Endometrial microvascular endothelial cells (primary cell): ENCODE results near the gene MRFAP1L1. TPM values are rescaled to one million over a fixed set of nuclear protein-coding genes. Genes with fewer than 3 reads are reported as not detected.
"Not testable (repeated sequence)": the region's sequence is repeated elsewhere in the genome, so short reads cannot be mapped to it uniquely, and the experiment has no call there.

ENCODE experiments used
- in situ Hi-C: cut with HindIII; loops from 2 replicates; pipeline ENCODE4 v1.10.0; 2017; ENCODE audit warnings: low sequenced_read_pairs, low pct_unique_long_range_greater_than_20kb; ENCODE audit errors: inconsistent ontology term
- total RNA-seq: library from RNA; depleted of rRNA; stranded (reverse); fragments of >200 nt; gene quantifications from one replicate; pipeline ENCODE4 v1.2.3, GENCODE V29; 2015; ENCODE audit errors: inconsistent ontology term

Gene MRFAP1L1
- total RNA-seq, 1 donor from 2014 or later = 48.1 TPM

DNA sequence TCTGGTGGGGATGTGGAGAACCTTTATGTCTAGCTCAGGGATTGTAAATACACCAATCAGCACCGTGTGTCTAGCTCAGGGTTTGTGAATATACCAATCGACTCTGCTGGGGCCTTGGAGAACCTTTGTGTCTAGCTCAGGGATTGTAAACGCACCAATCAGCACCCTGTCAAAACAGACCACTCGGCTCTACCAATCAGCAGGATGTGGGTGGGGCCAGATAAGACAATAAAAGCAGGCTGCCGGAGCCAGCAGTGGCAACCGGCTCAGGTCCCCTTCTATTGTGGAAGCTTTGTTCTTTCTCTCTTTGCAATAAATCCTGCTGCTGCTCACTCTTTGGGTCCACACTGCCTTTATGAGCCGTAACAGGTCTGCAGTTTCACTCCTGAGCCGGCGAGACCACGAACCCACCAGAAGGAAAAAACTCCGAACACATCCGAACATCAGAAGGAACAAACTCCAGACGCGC lies 36.4 kb downstream of the MRFAP1L1 start:
- in situ Hi-C loops = not testable (repeated sequence)

DNA sequence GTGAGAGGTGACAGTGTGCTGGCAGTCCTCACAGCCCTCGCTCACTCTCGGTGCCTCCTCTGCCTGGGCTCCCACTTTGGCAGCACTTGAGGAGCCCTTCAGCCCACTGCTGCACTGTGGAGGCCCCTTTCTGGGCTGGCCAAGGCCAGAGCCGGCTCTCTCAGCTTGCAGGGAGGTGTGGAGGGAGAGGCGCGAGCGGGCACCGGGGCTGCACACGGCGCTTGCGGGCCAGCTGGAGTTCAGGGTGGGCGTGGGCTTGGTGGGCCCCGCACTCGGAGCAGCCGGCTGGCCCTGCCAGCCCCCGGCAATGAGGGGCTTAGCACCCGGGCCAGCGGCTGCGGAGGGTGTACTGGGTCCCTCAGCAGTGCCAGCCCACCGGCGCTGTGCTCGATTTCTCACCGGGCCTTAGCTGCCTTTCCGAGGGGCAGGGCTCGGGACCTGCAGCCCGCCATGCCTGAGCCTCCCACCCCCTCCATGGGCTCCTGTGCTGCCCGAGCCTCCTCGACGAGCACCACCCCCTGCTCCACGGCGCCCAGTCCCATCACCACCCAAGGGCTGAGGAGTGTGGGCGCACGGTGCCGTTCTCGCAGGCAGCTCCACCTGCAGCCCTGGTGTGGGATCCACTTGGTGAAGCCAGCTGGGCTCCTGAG lies 37.0 kb downstream of the MRFAP1L1 start:
- in situ Hi-C loops = not testable (repeated sequence)

DNA sequence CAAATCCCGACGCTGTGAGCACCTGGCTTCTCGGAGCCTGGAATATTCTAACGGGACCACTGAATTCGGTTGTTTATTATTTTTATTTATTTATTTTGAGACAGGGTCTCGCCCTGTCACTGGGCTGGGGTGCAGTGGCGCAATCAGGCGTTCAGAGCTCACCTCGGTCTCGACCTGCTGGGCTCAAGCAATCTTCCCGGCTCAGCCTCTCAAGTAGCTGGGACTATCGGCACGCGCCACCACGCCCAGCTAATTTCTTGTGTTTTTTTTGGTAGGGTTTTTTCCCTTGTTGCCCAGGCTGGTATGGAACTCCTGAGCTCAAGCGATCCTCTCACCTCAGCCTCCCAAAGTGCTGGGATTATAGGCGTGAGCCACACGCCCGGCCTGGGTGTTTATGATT lies 37.5 kb downstream of the MRFAP1L1 start:
- in situ Hi-C loops = no loop called here

DNA sequence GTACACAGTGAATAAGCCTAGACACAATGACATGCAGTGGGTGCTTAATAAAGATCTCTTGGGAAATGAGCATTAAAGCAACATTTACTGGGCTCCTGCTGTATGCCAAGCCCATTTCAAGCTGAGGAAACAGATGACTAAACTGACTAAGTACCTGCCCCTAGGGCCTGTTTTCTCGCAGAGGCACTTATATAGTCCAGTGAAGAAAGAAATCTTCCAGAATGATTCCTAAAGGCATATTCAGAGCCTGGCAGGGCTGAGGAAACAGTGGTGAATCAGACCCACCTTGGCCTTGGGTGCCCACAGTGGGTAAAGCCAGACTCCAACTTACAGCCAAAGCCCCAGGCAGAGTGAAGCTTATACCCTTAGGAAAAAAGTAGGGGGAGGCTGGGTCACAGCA lies 38.0 kb downstream of the MRFAP1L1 start:
- in situ Hi-C loops = no loop called here

DNA sequence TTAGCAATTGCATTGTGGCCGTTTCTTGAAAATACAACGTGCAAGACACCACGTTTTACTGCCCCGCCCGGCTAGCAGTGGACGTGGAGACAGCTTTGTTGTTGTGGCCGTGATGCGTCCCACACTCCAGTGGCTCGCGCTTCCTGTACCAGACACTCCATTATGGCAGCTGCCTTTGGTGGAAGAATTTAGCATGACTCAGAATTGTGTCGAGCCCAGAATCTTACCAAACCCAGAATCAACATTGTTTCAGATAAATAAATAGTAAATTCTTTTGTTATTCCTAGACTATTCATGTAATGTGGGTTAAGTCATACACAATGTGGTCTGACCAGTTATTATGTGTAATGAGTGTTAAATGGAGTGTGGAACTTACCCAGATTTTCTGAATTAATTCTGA lies 41.3 kb downstream of the MRFAP1L1 start:
- in situ Hi-C loops = no loop called here

DNA sequence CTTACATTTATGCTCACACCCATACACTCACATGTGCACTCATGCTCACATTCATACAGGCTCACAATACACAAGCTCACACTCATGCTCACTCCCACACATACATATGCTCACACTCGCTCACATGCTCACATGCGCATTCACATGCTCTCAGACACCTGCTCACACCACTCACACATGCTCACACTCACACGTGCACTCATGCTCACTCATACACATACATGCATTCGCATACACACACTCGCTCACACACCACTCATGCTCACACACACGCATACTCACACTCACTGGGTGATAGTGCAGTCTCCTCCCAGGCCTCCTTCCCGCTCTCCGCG lies 44.4 kb downstream of the MRFAP1L1 start:
- in situ Hi-C loops = no loop called here

DNA sequence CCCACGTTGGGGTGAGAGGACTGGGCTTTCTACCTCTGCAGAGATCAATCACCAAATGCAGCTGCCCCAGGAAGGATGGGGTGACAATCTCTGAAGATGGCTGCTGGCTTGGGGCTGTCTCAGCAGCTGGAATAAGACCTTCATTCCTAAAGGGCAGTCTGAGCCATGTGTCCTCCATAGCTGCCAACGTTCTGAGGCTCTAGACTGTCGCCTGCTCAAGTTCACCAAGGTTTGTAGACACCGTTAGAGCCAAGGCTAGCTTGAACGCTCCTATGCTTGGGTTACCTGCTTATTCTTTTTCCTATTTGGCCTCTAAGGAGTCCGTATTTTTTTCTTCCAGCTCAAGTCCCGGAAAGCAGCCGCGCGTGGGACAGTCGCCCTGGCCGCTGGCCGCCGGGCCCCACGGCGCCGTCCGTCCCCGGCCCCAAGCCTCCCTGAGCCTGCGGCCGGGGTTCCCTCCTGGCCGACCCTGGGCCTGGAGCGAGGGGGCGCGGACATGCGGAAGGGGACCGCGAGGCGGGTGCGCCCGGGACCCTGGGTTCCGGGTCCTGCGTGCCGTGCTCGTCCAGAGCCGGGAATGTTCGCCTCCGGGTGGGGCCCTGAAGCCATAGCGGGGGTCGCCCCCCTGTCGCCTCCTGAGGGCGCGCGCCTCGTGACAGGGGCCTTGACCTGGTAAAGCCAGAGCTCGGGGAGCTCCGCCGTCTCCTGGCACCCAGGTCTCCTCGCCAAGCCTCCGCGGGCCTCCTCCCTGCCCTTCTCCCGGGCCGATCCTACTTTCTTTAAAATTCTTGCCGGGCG lies 45.9 kb downstream of the MRFAP1L1 start:
- in situ Hi-C loops = no loop called here

DNA sequence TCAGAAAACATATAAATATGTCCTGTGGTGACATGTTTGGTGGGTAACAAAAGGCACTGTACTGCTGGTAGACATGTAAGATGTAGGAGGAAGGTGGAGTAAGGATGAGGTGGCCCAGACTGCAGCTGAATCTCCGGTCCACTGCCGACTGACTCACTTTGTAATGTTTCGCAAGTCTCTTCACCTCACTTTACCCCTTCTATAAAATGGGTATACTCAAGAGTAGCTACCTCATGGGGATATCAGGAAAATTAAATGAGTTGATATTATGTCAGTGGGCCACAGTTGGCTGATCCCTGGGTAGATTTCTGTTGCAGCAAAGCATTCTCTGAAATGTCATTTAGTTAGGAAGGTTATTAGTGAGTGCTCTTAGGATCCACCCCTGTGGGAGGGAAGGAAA lies 47.1 kb downstream of the MRFAP1L1 start:
- in situ Hi-C loops = no loop called here

DNA sequence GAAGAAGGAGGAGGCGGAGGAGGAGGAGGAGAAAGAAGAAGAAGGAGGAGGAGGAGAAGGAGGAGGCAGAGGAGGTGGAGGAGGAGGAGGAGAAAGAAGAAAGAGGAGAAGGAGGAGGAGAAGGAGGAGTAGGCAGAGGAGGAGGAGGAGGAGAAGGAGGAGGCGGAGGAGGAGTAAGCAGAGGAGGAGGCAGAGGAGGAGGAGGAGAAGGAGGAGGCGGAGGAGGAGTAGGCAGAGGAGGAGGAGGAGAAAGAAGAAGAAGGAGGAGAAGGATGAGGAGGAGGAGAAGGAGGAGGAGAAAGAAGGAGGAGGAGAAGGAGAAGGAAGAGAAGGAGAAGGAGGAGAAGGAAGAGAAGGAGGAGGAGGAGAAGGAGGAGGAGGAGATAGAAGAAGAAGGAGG lies 49.2 kb downstream of the MRFAP1L1 start:
- in situ Hi-C loops = no loop called here

DNA sequence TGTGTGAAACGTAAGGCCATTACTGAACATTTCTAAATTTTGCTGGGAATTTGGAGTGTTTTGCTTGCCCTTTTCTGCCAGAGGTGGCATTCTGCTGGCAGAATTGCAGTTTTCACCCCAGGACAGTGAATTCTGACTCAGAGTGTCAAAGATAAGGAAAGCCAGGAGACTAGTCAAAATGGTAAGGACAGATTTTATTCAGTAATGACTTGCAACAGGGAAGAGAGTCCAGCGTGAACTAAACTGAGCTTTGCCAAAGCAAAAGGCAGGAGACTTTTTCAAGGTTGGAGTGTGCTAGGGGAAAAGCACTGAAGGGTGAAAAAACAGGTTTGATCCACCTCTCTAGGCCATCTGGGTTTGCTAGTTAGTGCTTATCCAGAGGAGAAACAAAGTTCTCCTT lies 49.8 kb downstream of the MRFAP1L1 start:
- in situ Hi-C loops = no loop called here

DNA sequence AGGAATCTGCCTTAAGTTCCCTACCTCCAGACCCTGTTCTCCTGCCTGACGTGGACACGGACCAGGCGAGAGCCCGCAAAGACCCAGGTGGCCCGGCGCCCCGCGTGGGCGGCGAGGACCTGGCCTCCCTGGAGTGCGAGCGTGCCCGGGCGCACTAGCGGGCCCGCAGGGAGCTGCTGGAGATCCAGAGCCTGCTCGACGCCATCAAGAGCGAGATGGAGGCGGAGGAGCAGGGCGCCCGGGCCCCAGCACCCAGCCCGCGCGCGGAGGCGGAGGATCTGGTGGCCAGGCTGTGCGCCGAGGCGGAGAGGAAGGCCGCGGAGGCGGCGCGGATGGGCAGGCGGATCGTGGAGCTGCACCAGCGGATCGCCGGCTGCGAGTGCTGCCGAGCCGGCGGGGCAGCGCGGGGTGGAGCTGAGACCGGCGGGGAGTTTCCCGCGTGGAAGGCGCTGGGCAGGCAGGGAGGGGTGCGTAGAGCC lies 51.0 kb downstream of the MRFAP1L1 start:
- in situ Hi-C loops = no loop called here

DNA sequence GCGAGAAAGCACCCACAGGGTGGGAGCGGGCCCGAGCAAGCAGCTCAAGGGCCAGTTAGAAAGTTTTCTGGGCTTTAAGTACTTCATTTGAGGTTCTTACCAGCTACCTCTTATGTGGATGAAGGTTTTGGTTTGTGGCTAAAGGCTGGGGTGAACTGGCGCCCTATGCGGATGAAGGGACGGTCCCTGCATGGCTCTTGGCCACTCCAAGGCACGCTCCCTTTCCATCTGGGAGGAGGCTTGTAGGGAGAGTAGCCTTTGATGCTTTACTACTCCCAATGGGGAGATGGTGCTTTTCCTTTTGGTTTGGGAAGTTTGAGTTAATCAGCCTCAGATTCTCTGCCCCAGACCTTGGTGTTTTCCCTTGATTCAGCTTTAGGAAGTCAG lies 51.5 kb downstream of the MRFAP1L1 start:
- in situ Hi-C loops = no loop called here

Other genes starting within 250 kb of the MRFAP1L1 start
- not detected for gene PPP2R2C, start 237.3 kb downstream of the MRFAP1L1 start, total RNA-seq
- 20.4 TPM for gene MAN2B2, start 134.7 kb downstream of the MRFAP1L1 start, total RNA-seq
- 355 TPM for gene MRFAP1, start 69.2 kb downstream of the MRFAP1L1 start, total RNA-seq
- not detected for gene S100P, start 16.0 kb downstream of the MRFAP1L1 start, total RNA-seq
- gene BLOC1S4, start 6.3 kb upstream of the MRFAP1L1 start, total RNA-seq = 10.1 TPM
- gene KIAA0232, start 72.9 kb upstream of the MRFAP1L1 start, total RNA-seq = 7.4 TPM
- 14.5 TPM for gene TBC1D14, start 200.0 kb upstream of the MRFAP1L1 start, total RNA-seq